ENCODE results near the gene NIT1. TPM values are rescaled to one million over a fixed set of nuclear protein-coding genes. Genes with fewer than 3 reads are reported as not detected.

The NIT1 gene
- total and polyA plus RNA-seq, 2 donors (not counting 3 experiments of a cell fraction or from before 2014, with no cell fraction given): 20.3 to 26.5 TPM

GRCh38 chr1:161122967-161123366 is 5.1 kb downstream of the NIT1 start:
- Histone ChIP-seq H4K20me1 (replicated peaks; ENCODE audit: control insufficient read depth, extremely low read depth, insufficient read depth, low read length) (no peaks in the 10 kb centered on the region), H3K27me3 (ENCODE audit: control insufficient read depth in 2 of 2, insufficient read depth in 2 of 2, low read length in 2 of 2) (no peaks in the 10 kb centered on the region), H3K27ac (ENCODE audit: insufficient read depth, low read depth, low read length) (no peak overlapping the region), H2AFZ (ENCODE audit: low read depth, low read length) (no peak overlapping the region), H3K9me3 (replicated peaks; ENCODE audit: control insufficient read depth, insufficient read depth, low read length) (no peaks in the 10 kb centered on the region), H3K79me2 (ENCODE audit: control insufficient read depth, insufficient read depth, low read length) (peaks cover 30% of the 10 kb centered on the region), H3K4me1 (ENCODE audit: control insufficient read depth, extremely low read depth, insufficient read depth, low read length) (peaks cover 11% of the 10 kb centered on the region), H3K4me2 (ENCODE audit: insufficient read depth, low read length) (no peak overlapping the region), H3K4me3 (replicated peaks in 1 of 3; ENCODE audit: insufficient read depth in 1 of 3, low read depth in 1 of 3, low read length in 3 of 3) (no peak overlapping the region), H3K36me3 (ENCODE audit: control insufficient read depth in 2 of 2, extremely low read depth in 1 of 2, insufficient read depth in 2 of 2, low read length in 2 of 2) (peaks cover 18 to 39% of the 10 kb centered on the region in 2 experiments), H3K9ac (replicated peaks; ENCODE audit: extremely low read depth, insufficient read depth, low read length) (no peak overlapping the region), H3K9me1 (replicated peaks; ENCODE audit: control insufficient read depth, extremely low read depth, insufficient read depth, low read length) (no peaks in the 10 kb centered on the region)
- no peak for FAIRE-seq
- dilution Hi-C loops (cut with MboI; ENCODE audit: extremely low pct_ligation_motif_present, low sequenced_read_pairs) (no loop called here), intact Hi-C loops (cut with micrococcal nuclease) (no loop called here)
- CTCF ChIA-PET: no interaction called here
- DNase-seq (ENCODE audit: low read depth, low spot score): no peak
- BruUV-seq (replicated peaks): no TSS peak
- POLR2A ChIA-PET: no interaction called here
- TF ChIP-seq, protein P1, sequence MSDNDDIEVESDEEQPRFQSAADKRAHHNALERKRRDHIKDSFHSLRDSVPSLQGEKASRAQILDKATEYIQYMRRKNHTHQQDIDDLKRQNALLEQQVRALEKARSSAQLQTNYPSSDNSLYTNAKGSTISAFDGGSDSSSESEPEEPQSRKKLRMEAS (IDR thresholded peaks at IDR 0.05; ENCODE audit: insufficient read depth, insufficient read length): no peak

DNA sequence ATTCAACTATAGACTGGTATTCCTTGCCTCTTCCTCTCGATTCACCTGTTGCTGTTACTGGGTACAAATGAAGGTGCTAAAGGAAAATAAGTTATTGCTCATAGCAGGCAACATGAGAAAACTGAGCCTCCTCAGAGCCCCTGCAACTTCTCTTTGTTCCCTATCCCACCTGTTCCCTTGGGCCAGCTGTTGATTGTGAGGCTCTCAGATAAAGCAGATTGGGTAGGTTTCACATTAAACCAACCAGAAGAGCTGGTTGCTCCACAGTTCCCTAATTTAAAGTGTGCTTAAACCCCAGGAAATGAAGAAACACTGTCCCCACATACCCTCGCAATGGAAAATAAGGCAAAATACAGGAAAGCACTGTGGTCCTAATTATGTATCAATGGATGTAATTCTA is 9.7 kb downstream of the NIT1 start:
- intact Hi-C loops (cut with micrococcal nuclease) (no loop called here), dilution Hi-C loops (cut with MboI; ENCODE audit: extremely low pct_ligation_motif_present, low sequenced_read_pairs) (no loop called here)
- H3K4me3 ChIP-seq (replicated peaks in 1 of 3; ENCODE audit: insufficient read depth in 1 of 3, low read depth in 1 of 3, low read length in 3 of 3): no peak overlapping the region
- ChIA-PET CTCF (interaction anchor here (0.7 to 1.8 kb wide), 5 partner anchors 10 to 130 kb away, joined by 3 to 5 read pairs (median 4); no protein-coding TSS in a partner anchor), POLR2A (no interaction called here)
- H3K9me1 ChIP-seq (replicated peaks; ENCODE audit: control insufficient read depth, extremely low read depth, insufficient read depth, low read length): no peaks in the 10 kb centered on the region
- H3K27me3 ChIP-seq (ENCODE audit: control insufficient read depth in 2 of 2, insufficient read depth in 2 of 2, low read length in 2 of 2): no peaks in the 10 kb centered on the region
- H3K4me2 ChIP-seq (ENCODE audit: insufficient read depth, low read length): no peak overlapping the region
- H2AFZ ChIP-seq (ENCODE audit: low read depth, low read length): no peak overlapping the region
- no peak overlapping the region for H3K9ac ChIP-seq (replicated peaks; ENCODE audit: extremely low read depth, insufficient read depth, low read length)
- FAIRE-seq (no peak), DNase-seq (ENCODE audit: low read depth, low spot score) (no peak)
- no peaks in the 10 kb centered on the region for H3K9me3 ChIP-seq (replicated peaks; ENCODE audit: control insufficient read depth, insufficient read depth, low read length)
- BruUV-seq (replicated peaks): no TSS peak
- H3K36me3 ChIP-seq (ENCODE audit: control insufficient read depth in 2 of 2, extremely low read depth in 1 of 2, insufficient read depth in 2 of 2, low read length in 2 of 2): peaks cover 19 to 27% of the 10 kb centered on the region in 2 experiments
- H3K79me2 ChIP-seq (ENCODE audit: control insufficient read depth, insufficient read depth, low read length): peaks cover 64% of the 10 kb centered on the region
- no peak overlapping the region for H3K27ac ChIP-seq (ENCODE audit: insufficient read depth, low read depth, low read length)
- no peaks in the 10 kb centered on the region for H4K20me1 ChIP-seq (replicated peaks; ENCODE audit: control insufficient read depth, extremely low read depth, insufficient read depth, low read length)
- TF ChIP-seq MYC (IDR thresholded peaks at IDR 0.05; ENCODE audit: low read depth, low read length) (no peak), EZH2 (IDR thresholded peaks at IDR 0.05; ENCODE audit: borderline replicate concordance, low read depth, low read length, severe bottlenecking) (no peak), POLR2A (IDR thresholded peaks at IDR 0.05; ENCODE audit: low read depth, low read length) (no peak)
- TF ChIP-seq, protein P2, sequence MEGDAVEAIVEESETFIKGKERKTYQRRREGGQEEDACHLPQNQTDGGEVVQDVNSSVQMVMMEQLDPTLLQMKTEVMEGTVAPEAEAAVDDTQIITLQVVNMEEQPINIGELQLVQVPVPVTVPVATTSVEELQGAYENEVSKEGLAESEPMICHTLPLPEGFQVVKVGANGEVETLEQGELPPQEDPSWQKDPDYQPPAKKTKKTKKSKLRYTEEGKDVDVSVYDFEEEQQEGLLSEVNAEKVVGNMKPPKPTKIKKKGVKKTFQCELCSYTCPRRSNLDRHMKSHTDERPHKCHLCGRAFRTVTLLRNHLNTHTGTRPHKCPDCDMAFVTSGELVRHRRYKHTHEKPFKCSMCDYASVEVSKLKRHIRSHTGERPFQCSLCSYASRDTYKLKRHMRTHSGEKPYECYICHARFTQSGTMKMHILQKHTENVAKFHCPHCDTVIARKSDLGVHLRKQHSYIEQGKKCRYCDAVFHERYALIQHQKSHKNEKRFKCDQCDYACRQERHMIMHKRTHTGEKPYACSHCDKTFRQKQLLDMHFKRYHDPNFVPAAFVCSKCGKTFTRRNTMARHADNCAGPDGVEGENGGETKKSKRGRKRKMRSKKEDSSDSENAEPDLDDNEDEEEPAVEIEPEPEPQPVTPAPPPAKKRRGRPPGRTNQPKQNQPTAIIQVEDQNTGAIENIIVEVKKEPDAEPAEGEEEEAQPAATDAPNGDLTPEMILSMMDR (IDR thresholded peaks at IDR 0.05; ENCODE audit: extremely low read depth in 1 of 2, insufficient read depth in 1 of 2, low read depth in 1 of 2, low read length in 2 of 2): no peak
- peaks cover 21% of the 10 kb centered on the region for H3K4me1 ChIP-seq (ENCODE audit: control insufficient read depth, extremely low read depth, insufficient read depth, low read length)

All from endothelial cell of umbilical vein (primary cell).